ENCODE data around the gene THSD4.

- no peak for TF ChIP-seq POLR2AphosphoS5 (IDR thresholded peaks at IDR 0.05)
- TF ChIP-seq CTCF (IDR thresholded peaks at IDR 0.05; ENCODE audit: poor library complexity, severe bottlenecking), result no peak
- no peak for TF ChIP-seq EP300 (conservative IDR thresholded peaks at IDR 0.05; ENCODE audit: poor library complexity, severe bottlenecking)
- TF ChIP-seq EZH2 (IDR thresholded peaks at IDR 0.05; ENCODE audit: borderline replicate concordance, insufficient read depth, low read length, poor library complexity, severe bottlenecking), result no peak
- TF ChIP-seq, protein P1, sequence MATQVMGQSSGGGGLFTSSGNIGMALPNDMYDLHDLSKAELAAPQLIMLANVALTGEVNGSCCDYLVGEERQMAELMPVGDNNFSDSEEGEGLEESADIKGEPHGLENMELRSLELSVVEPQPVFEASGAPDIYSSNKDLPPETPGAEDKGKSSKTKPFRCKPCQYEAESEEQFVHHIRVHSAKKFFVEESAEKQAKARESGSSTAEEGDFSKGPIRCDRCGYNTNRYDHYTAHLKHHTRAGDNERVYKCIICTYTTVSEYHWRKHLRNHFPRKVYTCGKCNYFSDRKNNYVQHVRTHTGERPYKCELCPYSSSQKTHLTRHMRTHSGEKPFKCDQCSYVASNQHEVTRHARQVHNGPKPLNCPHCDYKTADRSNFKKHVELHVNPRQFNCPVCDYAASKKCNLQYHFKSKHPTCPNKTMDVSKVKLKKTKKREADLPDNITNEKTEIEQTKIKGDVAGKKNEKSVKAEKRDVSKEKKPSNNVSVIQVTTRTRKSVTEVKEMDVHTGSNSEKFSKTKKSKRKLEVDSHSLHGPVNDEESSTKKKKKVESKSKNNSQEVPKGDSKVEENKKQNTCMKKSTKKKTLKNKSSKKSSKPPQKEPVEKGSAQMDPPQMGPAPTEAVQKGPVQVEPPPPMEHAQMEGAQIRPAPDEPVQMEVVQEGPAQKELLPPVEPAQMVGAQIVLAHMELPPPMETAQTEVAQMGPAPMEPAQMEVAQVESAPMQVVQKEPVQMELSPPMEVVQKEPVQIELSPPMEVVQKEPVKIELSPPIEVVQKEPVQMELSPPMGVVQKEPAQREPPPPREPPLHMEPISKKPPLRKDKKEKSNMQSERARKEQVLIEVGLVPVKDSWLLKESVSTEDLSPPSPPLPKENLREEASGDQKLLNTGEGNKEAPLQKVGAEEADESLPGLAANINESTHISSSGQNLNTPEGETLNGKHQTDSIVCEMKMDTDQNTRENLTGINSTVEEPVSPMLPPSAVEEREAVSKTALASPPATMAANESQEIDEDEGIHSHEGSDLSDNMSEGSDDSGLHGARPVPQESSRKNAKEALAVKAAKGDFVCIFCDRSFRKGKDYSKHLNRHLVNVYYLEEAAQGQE (IDR thresholded peaks at IDR 0.05; ENCODE audit: borderline replicate concordance), result no peak
These were observed 127.0 kb downstream of the THSD4 start for GRCh38 chr15:71242292-71242691.

All from neural cell (in vitro differentiated cells).